Sigmoid colon (tissue), 4 donors: ENCODE measurements around the gene LARGE1.

Experiments used
- EP300 ChIP-seq, 4 donors: sonication (generic); formaldehyde crosslinking; IDR thresholded peaks; one replicate each; pipeline ENCODE4 v1.6.1; 2017; ENCODE audit warnings: antibody characterized with exemption in 4 of 4
- POLR2A ChIP-seq, 2 donors: fragments of 450-650 bp; IDR thresholded peaks; one replicate each; pipeline ENCODE4 v1.6.1; 2016; ENCODE audit warnings: antibody characterized with exemption in 2 of 2, mild to moderate bottlenecking in 2 of 2, moderate library complexity in 2 of 2
- POLR2AphosphoS5 ChIP-seq, 4 donors: sonication (generic); formaldehyde crosslinking; IDR thresholded peaks; one replicate each; pipeline ENCODE4 v1.6.1; 2017; ENCODE audit warnings: antibody characterized with exemption in 4 of 4
- TF ChIP-seq, protein P1 (sequence below), 4 experiments: fragments of 450-650 bp in 3 of 4; fragments of 200-600 bp in 1 of 4; IDR thresholded peaks; one replicate each; pipeline ENCODE4 v1.5.1; 2016 to 2019; ENCODE audit warnings: antibody characterized with exemption in 4 of 4, mild to moderate bottlenecking in 3 of 4, moderate library complexity in 2 of 4

DNA sequence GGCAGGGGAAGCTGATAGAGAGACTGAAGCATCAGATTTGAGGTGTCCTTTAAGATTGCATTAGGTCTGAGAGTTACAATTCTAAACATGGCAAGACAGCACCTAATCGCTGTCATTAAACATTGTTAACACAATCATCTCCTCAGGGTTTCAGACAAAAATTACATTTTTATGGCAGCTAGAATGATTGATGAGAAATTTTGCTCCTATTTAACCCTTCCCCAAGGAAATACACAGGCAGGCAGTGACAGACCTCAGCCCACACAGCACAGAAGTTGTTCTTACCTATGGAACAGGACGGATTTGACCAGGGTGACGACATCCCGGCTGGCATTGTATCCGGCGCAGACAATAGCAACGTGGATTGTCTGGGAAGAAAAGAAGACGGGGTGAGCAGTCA is 294.3 kb downstream of the LARGE1 start:
- TF ChIP-seq, protein P1, sequence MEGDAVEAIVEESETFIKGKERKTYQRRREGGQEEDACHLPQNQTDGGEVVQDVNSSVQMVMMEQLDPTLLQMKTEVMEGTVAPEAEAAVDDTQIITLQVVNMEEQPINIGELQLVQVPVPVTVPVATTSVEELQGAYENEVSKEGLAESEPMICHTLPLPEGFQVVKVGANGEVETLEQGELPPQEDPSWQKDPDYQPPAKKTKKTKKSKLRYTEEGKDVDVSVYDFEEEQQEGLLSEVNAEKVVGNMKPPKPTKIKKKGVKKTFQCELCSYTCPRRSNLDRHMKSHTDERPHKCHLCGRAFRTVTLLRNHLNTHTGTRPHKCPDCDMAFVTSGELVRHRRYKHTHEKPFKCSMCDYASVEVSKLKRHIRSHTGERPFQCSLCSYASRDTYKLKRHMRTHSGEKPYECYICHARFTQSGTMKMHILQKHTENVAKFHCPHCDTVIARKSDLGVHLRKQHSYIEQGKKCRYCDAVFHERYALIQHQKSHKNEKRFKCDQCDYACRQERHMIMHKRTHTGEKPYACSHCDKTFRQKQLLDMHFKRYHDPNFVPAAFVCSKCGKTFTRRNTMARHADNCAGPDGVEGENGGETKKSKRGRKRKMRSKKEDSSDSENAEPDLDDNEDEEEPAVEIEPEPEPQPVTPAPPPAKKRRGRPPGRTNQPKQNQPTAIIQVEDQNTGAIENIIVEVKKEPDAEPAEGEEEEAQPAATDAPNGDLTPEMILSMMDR (IDR thresholded peaks at IDR 0.05) = no peak
- TF ChIP-seq POLR2A (IDR thresholded peaks at IDR 0.05) (no peak), POLR2AphosphoS5 (IDR thresholded peaks at IDR 0.05) (no peak), EP300 (IDR thresholded peaks at IDR 0.05) (no peak)
